Pancreas (tissue), 10 donors: ENCODE data around the gene TRAF2. TPM values are rescaled to one million over a fixed set of nuclear protein-coding genes. Genes with fewer than 3 reads are reported as not detected.

ENCODE experiments used
- ATAC-seq, 4 donors: fragments of 200-7000 bp; cut with Tn5 transposase; one replicate each; pipeline versions ENCODE4 v1.8.0 to v1.9.1; 2020; ENCODE audit warnings: mild to moderate bottlenecking in 4 of 4, moderate library complexity in 4 of 4
- DNase-seq, 6 donors: peaks; one replicate each; pipeline ENCODE4 v3.0.0-alpha.2; 2020
- FAIRE-seq: peaks from 2 replicates; lab custom pipeline; 2012; peaks lifted over from hg19 to GRCh38; lab: Jason Lieb, UNC
- H3K27ac ChIP-seq, 4 donors: fragments of 200-600 bp; sonication (generic); 1 replicate in 3 of 4; 2 replicates in 1 of 4; pipeline versions ENCODE4 v1.5.0 to v1.8.0; 2020
- H3K27me3 ChIP-seq, 4 donors: fragments of 200-600 bp; one replicate each; pipeline ENCODE4 v1.8.0; 2021
- H3K36me3 ChIP-seq, 3 donors: fragments of 200-600 bp; sonication (generic) in 1 of 3; one replicate each; pipeline versions ENCODE4 v1.5.0 to v1.8.0; 2020 to 2021
- H3K4me1 ChIP-seq, 3 donors: fragments of 200-600 bp; one replicate each; pipeline ENCODE4 v1.8.0; 2021
- H3K4me3 ChIP-seq, 4 donors: fragments of 200-600 bp; sonication (generic) in 2 of 4; one replicate each; pipeline versions ENCODE4 v1.5.0 to v1.8.0; 2020 to 2021
- H3K9me3 ChIP-seq, 4 donors: fragments of 200-600 bp; one replicate each; pipeline ENCODE4 v1.8.0; 2021
- WGBS, 2 donors: extraction: QIAGEN DNeasy Blood & Tissue Kit; methylation state at CpG; one replicate each; pipeline ENCODE4 v1.1.7; 2013; 5-methylcytosine and 5-hydroxymethylcytosine counted together
- intact Hi-C, 3 donors: fragments of 100-400 bp; cut with DNase I; formaldehyde crosslinking; loops; one replicate each; pipeline versions ENCODE4 v1.11.1 to v1.14.2; 2022
- microRNA-seq, 2 donors: library from miRNA; unstranded; fragments of <30 nt; microRNA quantifications; one replicate each; pipeline versions ENCODE4 to v1.1.0, GENCODE V29; 2019 to 2020
- polyA plus RNA-seq, 2 donors: library from polyadenylated mRNA; stranded (reverse); fragments of 200-250 nt; gene quantifications; one replicate each; pipeline ENCODE4 v1.2.3, GENCODE V29; 2013
- total RNA-seq, 6 donors: library from RNA; stranded (reverse); fragmentation: NEBNext Ultra II Directional in 4 of 6; extraction: Animal tissue kit (Norgen Biotek cat#: 25700) in 4 of 6; gene quantifications; one replicate each; pipeline versions ENCODE4 v1.2.1 to v1.2.4, GENCODE V29; 2021 to 2023
- TF ChIP-seq, protein P1 (sequence below), 4 donors: fragments of 200-600 bp; sonication (generic) in 3 of 4; IDR thresholded peaks; one replicate each; pipeline versions ENCODE4 v1.5.0 to v1.8.0; 2021; ENCODE audit warnings: antibody characterized with exemption in 4 of 4
- donor health status: healthy with polysubstance abuse.
- donor health status: DM: no; HTN: no; CAD: no; lungs with moderate emphysema.
- donor health status: DM: no; HTN: no; CAD: no.
- donor health status: control.
- donor health status: control.
- donor health status: Bipolar disorder and iron deficiency.
- donor health status: DM: yes; HTN: yes; CAD: no.
- donor health status: DM: no; HTN: no; CAD: no.
- donor health status: DM: no; HTN: no; CAD: no.
- donor health status: DM: yes; HTN: yes; CAD: no.

TRAF2 gene
- total and polyA plus RNA-seq, 8 donors, result 4.8 to 14.4 (median 8.2) TPM

DNA sequence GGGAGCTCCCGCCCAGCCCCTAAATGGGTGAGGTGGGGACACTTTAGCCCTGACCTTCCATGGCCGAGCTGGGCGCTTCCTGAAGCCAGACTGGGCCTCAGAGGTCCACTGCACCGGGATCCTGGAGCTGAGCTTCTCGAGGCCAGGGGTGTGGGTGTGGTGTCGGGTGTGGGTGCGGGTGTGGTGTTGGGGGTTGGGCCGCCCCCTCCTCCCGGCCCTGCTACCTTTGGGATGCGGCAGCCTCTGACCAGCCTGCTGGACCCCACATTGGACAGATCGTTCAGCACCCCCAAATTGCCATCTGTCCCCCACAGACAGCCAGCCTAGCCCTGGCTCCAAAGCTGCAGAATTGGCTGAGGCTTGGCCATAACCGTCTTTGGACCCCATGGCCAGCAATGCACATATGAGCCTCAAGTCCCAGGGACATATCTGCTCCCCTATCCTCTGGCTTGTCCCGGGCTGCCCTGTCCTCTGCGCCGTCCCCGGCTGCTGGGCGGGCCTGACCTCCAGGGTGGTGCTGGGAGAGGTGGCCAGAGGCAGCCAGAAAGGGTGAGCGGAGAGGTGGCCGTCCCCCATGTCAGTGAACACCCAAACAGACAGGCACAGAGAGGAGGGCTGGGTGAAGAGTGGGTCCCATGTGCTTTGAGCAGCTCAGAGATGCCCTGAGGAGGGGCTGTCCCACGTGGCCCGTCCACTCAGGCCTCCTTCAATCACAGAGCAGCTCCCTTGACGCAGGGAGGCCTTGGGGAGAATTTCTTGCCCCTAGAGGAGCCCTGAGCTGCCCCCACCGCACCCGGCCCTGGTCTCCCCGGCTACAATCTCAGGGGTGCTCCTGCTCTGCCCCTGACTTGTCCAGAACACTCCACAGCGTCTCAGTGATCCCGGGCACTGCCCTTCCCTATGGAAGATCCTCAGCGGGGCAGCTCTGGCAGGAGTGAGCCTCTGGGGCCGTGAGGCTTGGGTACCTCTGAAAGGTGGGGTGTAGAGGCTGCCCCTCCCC lies 87.6 kb downstream of the TRAF2 start:
- ATAC-seq (no peak), FAIRE-seq (no peak), DNase-seq (no peak)
- no peak overlapping the region for H3K4me3 ChIP-seq
- TF ChIP-seq, protein P1, sequence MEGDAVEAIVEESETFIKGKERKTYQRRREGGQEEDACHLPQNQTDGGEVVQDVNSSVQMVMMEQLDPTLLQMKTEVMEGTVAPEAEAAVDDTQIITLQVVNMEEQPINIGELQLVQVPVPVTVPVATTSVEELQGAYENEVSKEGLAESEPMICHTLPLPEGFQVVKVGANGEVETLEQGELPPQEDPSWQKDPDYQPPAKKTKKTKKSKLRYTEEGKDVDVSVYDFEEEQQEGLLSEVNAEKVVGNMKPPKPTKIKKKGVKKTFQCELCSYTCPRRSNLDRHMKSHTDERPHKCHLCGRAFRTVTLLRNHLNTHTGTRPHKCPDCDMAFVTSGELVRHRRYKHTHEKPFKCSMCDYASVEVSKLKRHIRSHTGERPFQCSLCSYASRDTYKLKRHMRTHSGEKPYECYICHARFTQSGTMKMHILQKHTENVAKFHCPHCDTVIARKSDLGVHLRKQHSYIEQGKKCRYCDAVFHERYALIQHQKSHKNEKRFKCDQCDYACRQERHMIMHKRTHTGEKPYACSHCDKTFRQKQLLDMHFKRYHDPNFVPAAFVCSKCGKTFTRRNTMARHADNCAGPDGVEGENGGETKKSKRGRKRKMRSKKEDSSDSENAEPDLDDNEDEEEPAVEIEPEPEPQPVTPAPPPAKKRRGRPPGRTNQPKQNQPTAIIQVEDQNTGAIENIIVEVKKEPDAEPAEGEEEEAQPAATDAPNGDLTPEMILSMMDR (IDR thresholded peaks at IDR 0.05), result no peak
- no peak overlapping the region for H3K27ac ChIP-seq
- H3K9me3 ChIP-seq, result no peaks in the 10 kb centered on the region
- no peaks in the 10 kb centered on the region for H3K36me3 ChIP-seq
- H3K4me1 ChIP-seq, result no peaks in the 10 kb centered on the region
- intact Hi-C loops, result no loop called here
- 84 to 86% methylated on average over 29 of the region's 29 CpGs for WGBS, 2 donors
- no peaks in the 10 kb centered on the region for H3K27me3 ChIP-seq

DNA sequence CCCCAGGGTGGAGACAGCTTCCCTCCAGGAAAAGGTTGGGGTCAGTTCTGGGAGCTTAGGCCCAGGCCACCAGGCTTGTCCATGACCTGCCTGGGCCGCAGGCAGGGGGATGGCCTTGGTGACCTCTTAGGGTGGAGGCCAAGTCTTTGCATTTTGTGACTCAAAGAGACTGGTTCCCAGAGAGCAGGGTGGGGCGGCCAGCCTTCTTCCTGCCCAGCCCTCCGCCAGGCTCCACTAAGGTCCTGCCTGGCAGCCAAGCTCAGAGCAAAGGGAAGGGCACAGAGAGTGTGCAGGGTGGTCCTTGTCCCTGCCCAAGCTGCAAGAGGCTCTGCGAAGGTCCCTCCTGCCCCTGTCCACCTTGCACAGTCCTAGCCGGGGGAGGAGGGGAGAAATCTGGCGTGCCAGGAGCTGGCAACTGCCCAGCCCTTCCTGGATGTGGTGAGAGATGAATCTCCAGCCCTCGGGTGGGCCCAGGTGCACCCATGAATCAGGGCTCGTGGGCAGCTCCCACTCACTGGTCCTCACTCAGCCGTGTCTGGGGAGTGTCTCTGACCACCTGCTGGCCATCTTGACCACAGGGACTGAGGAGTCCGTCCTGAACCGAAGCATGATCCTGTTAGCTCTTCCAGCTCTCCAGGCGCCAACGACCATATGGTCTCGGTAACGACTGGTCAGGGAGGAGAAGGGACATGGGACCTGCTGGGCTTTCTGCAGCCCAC lies 88.7 kb downstream of the TRAF2 start:
- intact Hi-C loops, result no loop called here
- WGBS, 2 donors, result 71 to 85% methylated on average over 15 of the region's 15 CpGs
- no peak overlapping the region for H3K27ac ChIP-seq
- H3K27me3 ChIP-seq, result no peaks in the 10 kb centered on the region
- H3K4me3 ChIP-seq, result no peak overlapping the region
- no peaks in the 10 kb centered on the region for H3K4me1 ChIP-seq
- ATAC-seq (no peak), FAIRE-seq (no peak), DNase-seq (no peak)
- TF ChIP-seq, protein P1 (IDR thresholded peaks at IDR 0.05), result no peak
- H3K9me3 ChIP-seq, result no peaks in the 10 kb centered on the region
- no peaks in the 10 kb centered on the region for H3K36me3 ChIP-seq

DNA sequence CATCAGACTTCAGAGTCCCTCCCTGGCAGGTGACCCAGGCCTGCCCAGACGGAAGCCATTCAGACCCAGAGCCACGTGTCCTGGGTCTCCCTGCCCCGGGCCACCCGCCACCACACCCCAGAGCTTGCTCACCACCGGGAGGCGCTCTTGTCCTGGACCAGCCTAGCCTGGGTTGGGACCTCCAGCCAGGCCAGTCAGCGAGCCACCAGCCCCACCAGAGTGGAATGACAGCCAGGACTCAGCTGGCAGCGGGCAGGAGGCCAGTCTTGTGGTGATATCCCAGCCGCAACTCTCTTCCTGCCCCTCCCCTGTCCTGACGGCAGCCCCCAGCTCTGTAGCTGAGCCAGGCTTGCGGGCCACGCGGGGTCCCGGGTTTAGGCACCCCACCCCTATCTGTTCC lies 89.3 kb downstream of the TRAF2 start:
- 68 to 71% methylated on average over 14 of the region's 14 CpGs for WGBS, 2 donors
- intact Hi-C loops, result no loop called here
- Histone ChIP-seq H3K27me3 (no peaks in the 10 kb centered on the region), H3K27ac (no peak overlapping the region), H3K36me3 (no peaks in the 10 kb centered on the region), H3K4me3 (no peak overlapping the region), H3K9me3 (no peaks in the 10 kb centered on the region), H3K4me1 (no peaks in the 10 kb centered on the region)
- TF ChIP-seq, protein P1 (IDR thresholded peaks at IDR 0.05), result no peak
- no peak for ATAC-seq
- no peak for FAIRE-seq
- no peak for DNase-seq

Small RNA genes within 50 kb of the gene (microRNA-seq; reads per million reads assigned to microRNA genes)
- gene MIR4479, result 0.39 to 1.2 reads per million in 2 donors

Other genes starting within 250 kb of the TRAF2 start
- gene EGFL7, start 223.6 kb upstream of the TRAF2 start, total RNA-seq, result 10 to 100 TPM in 5 of 6 donors, 1 to 10 TPM in 1; 8.6 to 21.2 (median 13.1) TPM
- gene EGFL7, start 223.6 kb upstream of the TRAF2 start, polyA plus RNA-seq, result 100 to 1,000 TPM; 111 to 134 TPM
- 100 to 1,000 TPM in 1 of 6 donors, 10 to 100 TPM in 5; 57.0 to 105 (median 69.5) TPM for gene AGPAT2, start 199.1 kb upstream of the TRAF2 start, total RNA-seq
- 100 to 1,000 TPM in 1 of 2 donors, 10 to 100 TPM in 1; 94.2 to 158 TPM for gene AGPAT2, start 199.1 kb upstream of the TRAF2 start, polyA plus RNA-seq
- gene DIPK1B, start 173.9 kb upstream of the TRAF2 start, total RNA-seq, result 1 to 10 TPM; 4.3 to 7.5 (median 5.8) TPM
- 10 to 100 TPM; 13.2 to 32.3 TPM for gene DIPK1B, start 173.9 kb upstream of the TRAF2 start, polyA plus RNA-seq
- 1 to 10 TPM in 4 of 6 donors, under 1 TPM in 2; 0.16 to 1.7 (median 1.4) TPM for gene LCN10, start 143.6 kb upstream of the TRAF2 start, total RNA-seq
- 10 to 100 TPM; 12.4 to 54.0 TPM for gene LCN10, start 143.6 kb upstream of the TRAF2 start, polyA plus RNA-seq
- gene LCN6, start 138.0 kb upstream of the TRAF2 start, total RNA-seq, result 1 to 10 TPM in 4 of 6 donors, not detected in 2; 1.1 to 5.2 (median 3.2) TPM
- 10 to 100 TPM; 13.0 to 25.6 TPM for gene LCN6, start 138.0 kb upstream of the TRAF2 start, polyA plus RNA-seq
- gene LCN8, start 128.3 kb upstream of the TRAF2 start, total RNA-seq, result not detected
- gene LCN8, start 128.3 kb upstream of the TRAF2 start, polyA plus RNA-seq, result not detected
- not detected for gene LCN15, start 122.0 kb upstream of the TRAF2 start, total RNA-seq
- not detected for gene LCN15, start 122.0 kb upstream of the TRAF2 start, polyA plus RNA-seq
- gene TMEM141, start 95.2 kb upstream of the TRAF2 start, total RNA-seq, result 10 to 100 TPM; 29.2 to 53.1 (median 34.2) TPM
- gene TMEM141, start 95.2 kb upstream of the TRAF2 start, polyA plus RNA-seq, result 100 to 1,000 TPM in 1 of 2 donors, 10 to 100 TPM in 1; 84.5 to 104 TPM
- gene CCDC183, start 90.2 kb upstream of the TRAF2 start, total RNA-seq, result 1 to 10 TPM; 2.4 to 5.5 (median 2.9) TPM
- 10 to 100 TPM in 1 of 2 donors, 1 to 10 TPM in 1; 9.2 to 10.7 TPM for gene CCDC183, start 90.2 kb upstream of the TRAF2 start, polyA plus RNA-seq
- 10 to 100 TPM; 50.7 to 76.5 (median 60.4) TPM for gene RABL6, start 78.6 kb upstream of the TRAF2 start, total RNA-seq
- 100 to 1,000 TPM in 1 of 2 donors, 10 to 100 TPM in 1; 98.0 to 119 TPM for gene RABL6, start 78.6 kb upstream of the TRAF2 start, polyA plus RNA-seq
- gene AJM1, start 44.0 kb upstream of the TRAF2 start, total RNA-seq, result 1 to 10 TPM; 2.9 to 5.5 (median 4.2) TPM
- gene AJM1, start 44.0 kb upstream of the TRAF2 start, polyA plus RNA-seq, result 10 to 100 TPM in 1 of 2 donors, 1 to 10 TPM in 1; 9.0 to 11.7 TPM
- 10 to 100 TPM; 75.2 to 95.5 (median 79.0) TPM for gene PHPT1, start 37.1 kb upstream of the TRAF2 start, total RNA-seq
- gene PHPT1, start 37.1 kb upstream of the TRAF2 start, polyA plus RNA-seq, result 100 to 1,000 TPM; 180 to 189 TPM
- 10 to 100 TPM in 1 of 6 donors, 1 to 10 TPM in 5; 3.0 to 13.3 (median 4.8) TPM for gene MAMDC4, start 34.2 kb upstream of the TRAF2 start, total RNA-seq
- 10 to 100 TPM; 28.7 to 38.6 TPM for gene MAMDC4, start 34.2 kb upstream of the TRAF2 start, polyA plus RNA-seq
- 100 to 1,000 TPM; 230 to 422 (median 268) TPM for gene EDF1, start 20.2 kb upstream of the TRAF2 start, total RNA-seq
- gene EDF1, start 20.2 kb upstream of the TRAF2 start, polyA plus RNA-seq, result 100 to 1,000 TPM; 443 to 612 TPM
- gene FBXW5, start 58.2 kb downstream of the TRAF2 start, total RNA-seq, result 10 to 100 TPM; 56.2 to 80.2 (median 60.4) TPM
- gene FBXW5, start 58.2 kb downstream of the TRAF2 start, polyA plus RNA-seq, result 100 to 1,000 TPM; 112 to 117 TPM
- gene C8G, start 58.7 kb downstream of the TRAF2 start, total RNA-seq, result 1 to 10 TPM in 1 of 6 donors, under 1 TPM in 4, not detected in 1; 0.24 to 1.2 (median 0.43) TPM
- gene C8G, start 58.7 kb downstream of the TRAF2 start, polyA plus RNA-seq, result 1 to 10 TPM in 1 of 2 donors, under 1 TPM in 1; 0.84 to 5.0 TPM
- gene LCN12, start 65.8 kb downstream of the TRAF2 start, total RNA-seq, result 1 to 10 TPM in 5 of 6 donors, under 1 TPM in 1; 0.57 to 7.6 (median 3.0) TPM
- gene LCN12, start 65.8 kb downstream of the TRAF2 start, polyA plus RNA-seq, result 10 to 100 TPM in 1 of 2 donors, 1 to 10 TPM in 1; 9.0 to 16.5 TPM
- gene PTGDS, start 91.0 kb downstream of the TRAF2 start, total RNA-seq, result 10 to 100 TPM in 4 of 6 donors, 1 to 10 TPM in 2; 5.7 to 42.7 (median 25.8) TPM
- gene PTGDS, start 91.0 kb downstream of the TRAF2 start, polyA plus RNA-seq, result 10 to 100 TPM; 35.0 to 49.1 TPM
- gene LCNL1, start 96.5 kb downstream of the TRAF2 start, total RNA-seq, result under 1 TPM in 3 of 6 donors, not detected in 3; 0.12 to 0.17 (median 0.14) TPM
- under 1 TPM; 0.23 to 0.38 TPM for gene LCNL1, start 96.5 kb downstream of the TRAF2 start, polyA plus RNA-seq
- 10 to 100 TPM; 16.0 to 23.5 (median 20.0) TPM for gene PAXX, start 105.9 kb downstream of the TRAF2 start, total RNA-seq
- gene PAXX, start 105.9 kb downstream of the TRAF2 start, polyA plus RNA-seq, result 100 to 1,000 TPM; 184 to 222 TPM
- under 1 TPM in 5 of 6 donors, not detected in 1; 0.24 to 0.44 (median 0.38) TPM for gene CLIC3, start 110.1 kb downstream of the TRAF2 start, total RNA-seq
- gene CLIC3, start 110.1 kb downstream of the TRAF2 start, polyA plus RNA-seq, result 1 to 10 TPM; 1.1 to 1.3 TPM
- gene ABCA2, start 141.7 kb downstream of the TRAF2 start, total RNA-seq, result 10 to 100 TPM; 16.2 to 32.6 (median 25.4) TPM
- gene ABCA2, start 141.7 kb downstream of the TRAF2 start, polyA plus RNA-seq, result 10 to 100 TPM; 70.4 to 80.0 TPM
- gene FUT7, start 145.6 kb downstream of the TRAF2 start, total RNA-seq, result under 1 TPM in 2 of 6 donors, not detected in 4; 0.18 to 0.19 TPM
- under 1 TPM in 1 of 2 donors, not detected in 1; 0.12 TPM for gene FUT7, start 145.6 kb downstream of the TRAF2 start, polyA plus RNA-seq
- 10 to 100 TPM; 31.5 to 70.9 (median 36.8) TPM for gene NPDC1, start 159.7 kb downstream of the TRAF2 start, total RNA-seq
- gene NPDC1, start 159.7 kb downstream of the TRAF2 start, polyA plus RNA-seq, result 100 to 1,000 TPM; 183 to 328 TPM
- 1 to 10 TPM in 5 of 6 donors, under 1 TPM in 1; 0.91 to 4.5 (median 2.0) TPM for gene ENTPD2, start 167.5 kb downstream of the TRAF2 start, total RNA-seq
- 1 to 10 TPM; 4.5 to 6.5 TPM for gene ENTPD2, start 167.5 kb downstream of the TRAF2 start, polyA plus RNA-seq
- under 1 TPM; 0.04 to 0.97 (median 0.45) TPM for gene SAPCD2, start 184.0 kb downstream of the TRAF2 start, total RNA-seq
- gene SAPCD2, start 184.0 kb downstream of the TRAF2 start, polyA plus RNA-seq, result under 1 TPM; 0.30 to 0.38 TPM
- 10 to 100 TPM in 1 of 6 donors, 1 to 10 TPM in 5; 5.2 to 13.6 (median 5.9) TPM for gene UAP1L1, start 191.0 kb downstream of the TRAF2 start, total RNA-seq
- 10 to 100 TPM; 10.5 to 14.4 TPM for gene UAP1L1, start 191.0 kb downstream of the TRAF2 start, polyA plus RNA-seq
- gene MAN1B1, start 200.5 kb downstream of the TRAF2 start, total RNA-seq, result 10 to 100 TPM; 22.0 to 33.5 (median 26.0) TPM
- 10 to 100 TPM; 83.6 to 86.0 TPM for gene MAN1B1, start 200.5 kb downstream of the TRAF2 start, polyA plus RNA-seq
- 100 to 1,000 TPM in 2 of 6 donors, 10 to 100 TPM in 4; 87.3 to 113 (median 98.8) TPM for gene DPP7, start 228.2 kb downstream of the TRAF2 start, total RNA-seq
- 100 to 1,000 TPM; 497 to 526 TPM for gene DPP7, start 228.2 kb downstream of the TRAF2 start, polyA plus RNA-seq